HEK293 (cell line): Measurements from ENCODE around the gene FOXP1.

Source experiments
- CTCF ChIA-PET: fragments of 350-600 bp; formaldehyde crosslinking; extraction: SDS; loops from one replicate; lab custom pipeline; 2021; ENCODE audit warnings: antibody characterized with exemption; lab: Yijun Ruan, JAX
- POLR2A ChIA-PET: fragments of 300-600 bp; formaldehyde crosslinking; extraction: SDS; loops from one replicate; lab custom pipeline; 2020; ENCODE audit warnings: antibody characterized with exemption, inconsistent platforms; lab: Yijun Ruan, JAX
- H3K27ac ChIP-seq: fragments of 200-500 bp; sonication (Bioruptor generic); 2 replicates; pipeline ENCODE4 v1.5.1; 2014; ENCODE audit warnings: low read depth, low read length, control low read depth, inconsistent platforms; ENCODE audit errors: extremely low read depth
- H3K36me3 ChIP-seq, 2 experiments: fragments of 200-500 bp in 1 of 2; sonication (Bioruptor generic) in 1 of 2; 1 replicate in 1 of 2; 2 replicates in 1 of 2; pipeline ENCODE4 v1.5.1; 2014 to 2017; ENCODE audit warnings: inconsistent platforms in 2 of 2, low read length in 2 of 2; ENCODE audit not compliant: control insufficient read depth in 2 of 2, insufficient read depth in 1 of 2
- H3K4me1 ChIP-seq: fragments of 200-500 bp; sonication (Bioruptor generic); 2 replicates; pipeline ENCODE4 v1.5.1; 2014; ENCODE audit warnings: mild to moderate bottlenecking, low read length, inconsistent platforms; ENCODE audit not compliant: control insufficient read depth, insufficient read depth
- H3K4me3 ChIP-seq: 2 replicates; pipeline ENCODE4 v1.5.1; 2011; ENCODE audit warnings: low read depth, mild to moderate bottlenecking, control low read depth, low read length, moderate library complexity
- H3K9me3 ChIP-seq: fragments of 200-500 bp; sonication (Bioruptor generic); 2 replicates; pipeline ENCODE4 v1.5.1; 2014; ENCODE audit warnings: low read depth, low read length, inconsistent platforms; ENCODE audit not compliant: control insufficient read depth, insufficient read depth
- AEBP2 ChIP-seq: fragments of 450-650 bp; formaldehyde crosslinking; IDR thresholded peaks from 2 replicates; pipeline ENCODE4 v1.5.1; 2016; ENCODE audit warnings: missing biosample characterization, missing genetic modification characterization, borderline replicate concordance
- ATF2 ChIP-seq: fragments of 450-650 bp; formaldehyde crosslinking; IDR thresholded peaks from 2 replicates; pipeline ENCODE4 v1.5.1; 2016; ENCODE audit warnings: missing biosample characterization, missing genetic modification characterization, low read depth
- GFI1B ChIP-seq: fragments of 450-650 bp; formaldehyde crosslinking; IDR thresholded peaks from 2 replicates; pipeline ENCODE4 v1.5.1; 2016; ENCODE audit warnings: missing biosample characterization, missing genetic modification characterization
- GLIS2 ChIP-seq: fragments of 450-650 bp; formaldehyde crosslinking; IDR thresholded peaks from 2 replicates; pipeline ENCODE4 v1.5.1; 2016; ENCODE audit warnings: missing biosample characterization, missing genetic modification characterization
- IKZF3 ChIP-seq: fragments of 450-650 bp; IDR thresholded peaks from 2 replicates; pipeline ENCODE4 v1.5.0; 2018; ENCODE audit warnings: missing biosample characterization, mild to moderate bottlenecking, missing genetic modification characterization, moderate library complexity
- KLF1 ChIP-seq: fragments of 450-650 bp; formaldehyde crosslinking; IDR thresholded peaks from 2 replicates; pipeline ENCODE4 v1.5.1; 2016; ENCODE audit warnings: missing biosample characterization, missing genetic modification characterization
- KLF7 ChIP-seq: fragments of 450-650 bp; formaldehyde crosslinking; IDR thresholded peaks from 2 replicates; pipeline ENCODE4 v1.5.1; 2016; ENCODE audit warnings: missing biosample characterization, missing genetic modification characterization, borderline replicate concordance
- KLF9 ChIP-seq: fragments of 450-650 bp; formaldehyde crosslinking; IDR thresholded peaks from 2 replicates; pipeline ENCODE4 v1.5.1; 2016; ENCODE audit warnings: missing biosample characterization, missing genetic modification characterization, low read depth
- PRDM1 ChIP-seq: fragments of 450-650 bp; formaldehyde crosslinking; IDR thresholded peaks from 2 replicates; pipeline ENCODE4; 2016; ENCODE audit warnings: missing biosample characterization, missing genetic modification characterization
- PRDM6 ChIP-seq: fragments of 450-650 bp; formaldehyde crosslinking; IDR thresholded peaks from 2 replicates; pipeline ENCODE4 v1.5.1; 2017; ENCODE audit warnings: missing biosample characterization, missing genetic modification characterization
- ZBTB1 ChIP-seq: fragments of 450-650 bp; formaldehyde crosslinking; IDR thresholded peaks from 2 replicates; pipeline ENCODE4 v1.5.1; 2016; ENCODE audit warnings: missing biosample characterization, missing genetic modification characterization
- ZBTB8A ChIP-seq: fragments of 450-650 bp; formaldehyde crosslinking; IDR thresholded peaks from 2 replicates; pipeline ENCODE4 v1.5.1; 2016; ENCODE audit warnings: missing biosample characterization, missing genetic modification characterization
- ZFP37 ChIP-seq: fragments of 450-650 bp; formaldehyde crosslinking; IDR thresholded peaks from 2 replicates; pipeline ENCODE4 v1.5.1; 2016; ENCODE audit warnings: missing biosample characterization, missing genetic modification characterization
- ZNF121 ChIP-seq: fragments of 450-650 bp; formaldehyde crosslinking; IDR thresholded peaks from 2 replicates; pipeline ENCODE4 v1.5.1; 2016; ENCODE audit warnings: missing biosample characterization, missing genetic modification characterization
- ZNF184 ChIP-seq: fragments of 450-650 bp; IDR thresholded peaks from 2 replicates; pipeline ENCODE4 v1.5.1; 2018; ENCODE audit warnings: missing biosample characterization, mild to moderate bottlenecking, missing genetic modification characterization
- ZNF211 ChIP-seq: fragments of 450-650 bp; formaldehyde crosslinking; IDR thresholded peaks from 2 replicates; pipeline ENCODE4 v1.5.1; 2016; ENCODE audit warnings: low read depth, missing biosample characterization, missing genetic modification characterization
- ZNF302 ChIP-seq: fragments of 450-650 bp; formaldehyde crosslinking; IDR thresholded peaks from 2 replicates; pipeline ENCODE4 v1.5.1; 2016; ENCODE audit warnings: missing biosample characterization, missing genetic modification characterization, low read depth
- ZNF335 ChIP-seq: fragments of 450-650 bp; formaldehyde crosslinking; conservative IDR thresholded peaks from 2 replicates; pipeline ENCODE4 v1.5.1; 2016; ENCODE audit warnings: missing biosample characterization, missing genetic modification characterization
- ZNF391 ChIP-seq: fragments of 450-650 bp; formaldehyde crosslinking; IDR thresholded peaks from 2 replicates; pipeline ENCODE4 v1.5.1; 2016; ENCODE audit warnings: low read depth, missing biosample characterization, missing genetic modification characterization, borderline replicate concordance
- ZNF398 ChIP-seq: fragments of 450-650 bp; formaldehyde crosslinking; IDR thresholded peaks from 2 replicates; pipeline ENCODE4 v1.5.1; 2017; ENCODE audit warnings: missing biosample characterization, missing genetic modification characterization
- ZNF585B ChIP-seq: fragments of 450-650 bp; formaldehyde crosslinking; IDR thresholded peaks from 2 replicates; pipeline ENCODE4 v1.5.1; 2016; ENCODE audit warnings: missing biosample characterization, missing genetic modification characterization
- ZNF623 ChIP-seq: fragments of 450-650 bp; formaldehyde crosslinking; IDR thresholded peaks from 2 replicates; pipeline ENCODE4 v1.5.1; 2016; ENCODE audit warnings: missing biosample characterization, missing genetic modification characterization
- ZNF624 ChIP-seq: fragments of 450-650 bp; formaldehyde crosslinking; IDR thresholded peaks from 2 replicates; pipeline ENCODE4 v1.5.1; 2017; ENCODE audit warnings: missing biosample characterization, missing genetic modification characterization
- ZNF664 ChIP-seq: fragments of 450-650 bp; formaldehyde crosslinking; IDR thresholded peaks from 2 replicates; pipeline ENCODE4 v1.5.1; 2016; ENCODE audit warnings: missing biosample characterization, missing genetic modification characterization
- ZNF792 ChIP-seq: fragments of 450-650 bp; formaldehyde crosslinking; IDR thresholded peaks from 2 replicates; pipeline ENCODE4 v1.5.1; 2016; ENCODE audit warnings: missing biosample characterization, missing genetic modification characterization

Gene FOXP1

GRCh38 chr3:71290301-71290700 lies 293.2 kb downstream of the FOXP1 start:
- H3K9me3 ChIP-seq, result no peaks in the 10 kb centered on the region
- ChIA-PET POLR2A (no interaction called here), CTCF (no interaction called here)
- no peak for TF ChIP-seq ATF2
- no peak for TF ChIP-seq ZNF398 (tag by site-specific recombination)
- no peak for TF ChIP-seq ZBTB1
- no peak for TF ChIP-seq PRDM1 (tag by site-specific recombination)
- TF ChIP-seq ZNF391 (tag by site-specific recombination), result no peak
- no peak for TF ChIP-seq IKZF3 (tag by site-specific recombination)
- TF ChIP-seq ZBTB8A (tag by site-specific recombination), result no peak
- no peak for TF ChIP-seq ZNF302 (tag by site-specific recombination)
- TF ChIP-seq ZNF211 (tag by site-specific recombination), result no peak
- no peak overlapping the region for H3K4me3 ChIP-seq
- no peak overlapping the region for H3K27ac ChIP-seq
- no peaks in the 10 kb centered on the region for H3K36me3 ChIP-seq
- H3K4me1 ChIP-seq, result no peaks in the 10 kb centered on the region

- Histone ChIP-seq H3K4me1 (no peaks in the 10 kb centered on the region), H3K36me3 (no peaks in the 10 kb centered on the region), H3K9me3 (no peaks in the 10 kb centered on the region), H3K4me3 (no peak overlapping the region), H3K27ac (no peak overlapping the region)
- TF ChIP-seq ZNF335 (tag by site-specific recombination) (no peak), GFI1B (tag by site-specific recombination) (no peak), ZNF664 (tag by site-specific recombination) (no peak), AEBP2 (no peak), GLIS2 (no peak), ZNF391 (tag by site-specific recombination) (no peak), KLF7 (tag by site-specific recombination) (no peak), ZFP37 (tag by site-specific recombination) (no peak), ZNF585B (tag by site-specific recombination) (no peak), PRDM1 (tag by site-specific recombination) (no peak)
- POLR2A ChIA-PET, result no interaction called here
- CTCF ChIA-PET, result no interaction called here
These were observed 295.1 kb downstream of the FOXP1 start for GRCh38 chr3:71288269-71288930.

GRCh38 chr3:71285086-71285485 lies 298.4 kb downstream of the FOXP1 start:
- POLR2A ChIA-PET, result no interaction called here
- TF ChIP-seq ZNF184 (tag by site-specific recombination) (no peak), KLF1 (tag by site-specific recombination) (no peak), ZNF121 (tag by site-specific recombination) (no peak), ZNF792 (tag by site-specific recombination) (no peak), PRDM6 (tag by site-specific recombination) (no peak), ZNF624 (tag by site-specific recombination) (no peak), ZNF623 (no peak), KLF9 (no peak)

More at GRCh38 chr3:71285086-71285485, 298.4 kb downstream of the FOXP1 start:
- Histone ChIP-seq H3K9me3 (no peaks in the 10 kb centered on the region), H3K4me3 (no peak overlapping the region), H3K4me1 (no peaks in the 10 kb centered on the region), H3K36me3 (no peaks in the 10 kb centered on the region), H3K27ac (no peak overlapping the region)
- CTCF ChIA-PET, result no interaction called here
